HepG2 (cell line): ENCODE measurements around the gene MT1M. TPM values are rescaled to one million over a fixed set of nuclear protein-coding genes. Genes with fewer than 3 reads are reported as not detected.
A peak's percentile ranks its signal among the peaks of the same experiment; 100 is the strongest.

Experiments used
- BRCA1 ChIP-seq: sonication (generic); formaldehyde crosslinking; IDR thresholded peaks from 2 replicates; pipeline ENCODE4 v1.4.0; 2020; ENCODE audit warnings: missing genetic modification reagents
- MEIS2 ChIP-seq: sonication (generic); formaldehyde crosslinking; IDR thresholded peaks from 2 replicates; pipeline ENCODE4 v1.9.0; 2021; ENCODE audit warnings: mild to moderate bottlenecking, missing genetic modification reagents
- RCOR2 ChIP-seq: IDR thresholded peaks from 2 replicates; pipeline ENCODE4 v1.6.1; 2016; ENCODE audit warnings: missing biosample characterization, missing genetic modification reagents
- TAF1 ChIP-seq: sonication (generic); formaldehyde crosslinking; IDR thresholded peaks from 2 replicates; pipeline ENCODE4 v1.4.0; 2020; ENCODE audit warnings: missing genetic modification reagents
- YEATS2 ChIP-seq: sonication (generic); formaldehyde crosslinking; IDR thresholded peaks from 2 replicates; pipeline ENCODE4 v1.4.0; 2020; ENCODE audit warnings: missing genetic modification reagents, borderline replicate concordance
- ZBTB40 ChIP-seq, 2 experiments: fragments of 450-650 bp in 1 of 2; sonication (generic) in 1 of 2; formaldehyde crosslinking in 1 of 2; IDR thresholded peaks; 2 replicates each; pipeline versions ENCODE4 v1.6.1 to v1.8.0; 2016 to 2022; ENCODE audit warnings: antibody characterized with exemption in 1 of 2, mild to moderate bottlenecking in 1 of 2, missing genetic modification reagents in 1 of 2
- ZNF609 ChIP-seq: sonication (generic); formaldehyde crosslinking; IDR thresholded peaks from 2 replicates; pipeline ENCODE4 v1.4.0; 2020; ENCODE audit warnings: mild to moderate bottlenecking, missing genetic modification reagents, borderline replicate concordance
- ZNF781 ChIP-seq: sonication (generic); formaldehyde crosslinking; IDR thresholded peaks from 2 replicates; pipeline ENCODE4 v1.5.1; 2020; ENCODE audit warnings: borderline replicate concordance, mild to moderate bottlenecking, missing genetic modification reagents; ENCODE audit errors: not compliant biosample characterization
- polyA plus RNA-seq, 8 experiments: library from polyadenylated mRNA; depleted of rRNA in 3 of 8; stranded (reverse) in 7 of 8; unstranded in 1 of 8; fragments of >200 nt; fragmentation: Illumina TruSeq in 4 of 8; extraction: Trizol in 4 of 8; gene quantifications; 2 replicates each; pipeline versions ENCODE4 v1.2.1 to v1.2.3, GENCODE V29; 2011 to 2016; ENCODE audit warnings: low read depth in 4 of 8, missing spikeins in 1 of 8, mixed read lengths in 1 of 8; ENCODE audit not compliant: insufficient read depth in 1 of 8
- total RNA-seq, 5 experiments: library from RNA; depleted of rRNA; stranded (reverse); fragments of >200 nt; fragmentation: Illumina TruSeq; extraction: Trizol; gene quantifications; 2 replicates each; pipeline ENCODE4 v1.2.3, GENCODE V29; 2016; ENCODE audit warnings: low read depth in 1 of 5
- TF ChIP-seq, protein P1 (sequence below): sonication (generic); formaldehyde crosslinking; IDR thresholded peaks from 2 replicates; pipeline ENCODE4 v1.4.0; 2020; ENCODE audit warnings: missing genetic modification reagents

Gene MT1M
- total and polyA plus RNA-seq, 2 of the 13 experiments (the other 11 are each of a cell fraction or from before 2014, with no cell fraction given) = 4.6 TPM; not detected in 1

GRCh38 chr16:56610609-56611111 lies 21.8 kb upstream of the MT1M start (continued):
- TF ChIP-seq ZBTB40 (IDR thresholded peaks at IDR 0.05) (no peak), ZBTB40 (CRISPR knock-in tag; IDR thresholded peaks at IDR 0.05) (0 out of 2 replicates have a peak, but pooled peaks have one; percentile 3), RCOR2 (CRISPR knock-in tag) (peak; percentile 30; the same call in 1 of the 2 replicates), YEATS2 (CRISPR knock-in tag) (no peak), MEIS2 (CRISPR knock-in tag) (0 out of 2 replicates have a peak, but pooled peaks have one; percentile 15), ZNF781 (peak; percentile 34), ZNF609 (CRISPR knock-in tag) (no peak), TAF1 (CRISPR knock-in tag) (no peak), BRCA1 (CRISPR knock-in tag) (no peak)
- TF ChIP-seq, protein P1, sequence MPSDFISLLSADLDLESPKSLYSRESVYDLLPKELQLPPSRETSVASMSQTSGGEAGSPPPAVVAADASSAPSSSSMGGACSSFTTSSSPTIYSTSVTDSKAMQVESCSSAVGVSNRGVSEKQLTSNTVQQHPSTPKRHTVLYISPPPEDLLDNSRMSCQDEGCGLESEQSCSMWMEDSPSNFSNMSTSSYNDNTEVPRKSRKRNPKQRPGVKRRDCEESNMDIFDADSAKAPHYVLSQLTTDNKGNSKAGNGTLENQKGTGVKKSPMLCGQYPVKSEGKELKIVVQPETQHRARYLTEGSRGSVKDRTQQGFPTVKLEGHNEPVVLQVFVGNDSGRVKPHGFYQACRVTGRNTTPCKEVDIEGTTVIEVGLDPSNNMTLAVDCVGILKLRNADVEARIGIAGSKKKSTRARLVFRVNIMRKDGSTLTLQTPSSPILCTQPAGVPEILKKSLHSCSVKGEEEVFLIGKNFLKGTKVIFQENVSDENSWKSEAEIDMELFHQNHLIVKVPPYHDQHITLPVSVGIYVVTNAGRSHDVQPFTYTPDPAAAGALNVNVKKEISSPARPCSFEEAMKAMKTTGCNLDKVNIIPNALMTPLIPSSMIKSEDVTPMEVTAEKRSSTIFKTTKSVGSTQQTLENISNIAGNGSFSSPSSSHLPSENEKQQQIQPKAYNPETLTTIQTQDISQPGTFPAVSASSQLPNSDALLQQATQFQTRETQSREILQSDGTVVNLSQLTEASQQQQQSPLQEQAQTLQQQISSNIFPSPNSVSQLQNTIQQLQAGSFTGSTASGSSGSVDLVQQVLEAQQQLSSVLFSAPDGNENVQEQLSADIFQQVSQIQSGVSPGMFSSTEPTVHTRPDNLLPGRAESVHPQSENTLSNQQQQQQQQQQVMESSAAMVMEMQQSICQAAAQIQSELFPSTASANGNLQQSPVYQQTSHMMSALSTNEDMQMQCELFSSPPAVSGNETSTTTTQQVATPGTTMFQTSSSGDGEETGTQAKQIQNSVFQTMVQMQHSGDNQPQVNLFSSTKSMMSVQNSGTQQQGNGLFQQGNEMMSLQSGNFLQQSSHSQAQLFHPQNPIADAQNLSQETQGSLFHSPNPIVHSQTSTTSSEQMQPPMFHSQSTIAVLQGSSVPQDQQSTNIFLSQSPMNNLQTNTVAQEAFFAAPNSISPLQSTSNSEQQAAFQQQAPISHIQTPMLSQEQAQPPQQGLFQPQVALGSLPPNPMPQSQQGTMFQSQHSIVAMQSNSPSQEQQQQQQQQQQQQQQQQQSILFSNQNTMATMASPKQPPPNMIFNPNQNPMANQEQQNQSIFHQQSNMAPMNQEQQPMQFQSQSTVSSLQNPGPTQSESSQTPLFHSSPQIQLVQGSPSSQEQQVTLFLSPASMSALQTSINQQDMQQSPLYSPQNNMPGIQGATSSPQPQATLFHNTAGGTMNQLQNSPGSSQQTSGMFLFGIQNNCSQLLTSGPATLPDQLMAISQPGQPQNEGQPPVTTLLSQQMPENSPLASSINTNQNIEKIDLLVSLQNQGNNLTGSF = no peak
